GM18861 (cell line): ENCODE data around the gene CNNM4.
A peak's percentile ranks its signal among the peaks of the same experiment; 100 is the strongest.
"Not testable (repeated sequence)": the region's sequence is repeated elsewhere in the genome, so short reads cannot be mapped to it uniquely, and the experiment has no call there.

Experiments used
- ATAC-seq: cut with Tn5 transposase; IDR thresholded peaks from one replicate; pipeline ENCODE4 v1.9.1; 2021; ENCODE audit not compliant: unreplicated experiment

CNNM4 gene

DNA sequence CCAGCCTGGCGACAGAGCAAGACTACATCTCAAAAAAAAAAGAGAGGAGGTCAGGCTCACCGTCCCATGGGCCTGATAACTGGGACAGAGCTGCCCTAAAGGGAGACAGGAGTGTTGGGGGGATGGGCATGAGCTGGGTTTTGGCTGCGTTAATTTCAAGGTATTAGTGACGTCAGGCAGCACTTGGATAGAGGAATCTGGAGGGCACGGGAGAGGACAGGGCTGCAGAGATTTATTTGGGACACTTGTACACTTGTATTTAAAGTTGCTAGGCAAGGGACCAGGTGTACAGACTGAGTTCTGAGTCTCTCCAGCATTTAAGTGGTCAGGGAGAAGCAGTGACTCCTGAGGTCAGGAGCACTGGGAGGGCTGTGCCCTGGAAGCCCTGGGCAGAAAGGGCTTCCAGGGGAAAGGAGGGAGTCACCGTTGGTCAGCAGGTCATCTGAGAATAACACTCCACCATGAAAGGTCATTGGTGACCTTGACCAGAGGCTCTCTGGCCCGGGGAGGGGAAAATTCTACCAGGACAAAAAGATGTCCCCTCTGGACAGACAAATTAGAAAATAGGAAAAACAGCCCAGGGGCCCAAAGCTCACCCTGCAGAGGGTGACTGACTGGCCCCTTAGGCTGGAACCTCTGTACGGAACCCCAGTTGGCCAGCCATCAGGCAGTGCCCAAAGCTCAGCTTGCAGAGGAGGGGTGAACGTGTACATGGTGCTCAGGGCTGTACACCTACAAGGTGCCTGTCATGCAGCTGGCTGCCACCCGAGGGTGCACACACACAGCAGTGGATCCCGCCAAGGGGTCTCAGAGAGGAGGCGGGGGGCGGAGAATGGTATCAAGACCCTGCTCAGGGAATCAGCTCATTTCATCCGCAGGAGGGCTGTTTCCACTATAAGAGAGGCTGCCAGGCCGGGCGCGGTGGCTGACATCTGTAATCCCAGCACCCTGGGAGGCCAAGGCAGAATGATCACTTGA lies 32.4 kb downstream of the CNNM4 start:
- no peak for ATAC-seq

- ATAC-seq = no peak
Observed at GRCh38 chr2:96795076-96795475, 34.4 kb downstream of the CNNM4 start.

DNA sequence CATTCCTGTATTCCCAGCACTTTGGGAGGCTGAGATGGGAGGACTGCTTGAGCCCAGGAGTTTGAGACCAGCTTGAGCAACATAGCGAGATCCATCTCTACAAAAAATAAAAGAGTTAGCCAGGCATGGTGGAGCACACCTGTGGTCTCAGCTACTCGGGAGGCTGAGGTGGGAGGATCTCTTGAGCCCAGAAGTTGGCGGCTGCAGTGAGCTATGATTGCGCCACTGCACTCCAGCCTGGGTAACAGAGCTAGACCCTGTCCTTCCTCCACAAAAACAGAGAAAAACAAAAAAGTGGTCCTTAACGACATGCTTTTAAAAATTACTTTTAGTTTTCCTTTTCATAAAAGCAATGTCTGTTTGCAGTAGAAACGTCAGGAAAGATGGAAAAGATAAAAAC lies 35.8 kb downstream of the CNNM4 start:
- ATAC-seq = not testable (repeated sequence)

- no peak for ATAC-seq
Observed at GRCh38 chr2:96797066-96797625, 36.4 kb downstream of the CNNM4 start.

- no peak for ATAC-seq
Observed at GRCh38 chr2:96798733-96799622, 38.3 kb downstream of the CNNM4 start.

DNA sequence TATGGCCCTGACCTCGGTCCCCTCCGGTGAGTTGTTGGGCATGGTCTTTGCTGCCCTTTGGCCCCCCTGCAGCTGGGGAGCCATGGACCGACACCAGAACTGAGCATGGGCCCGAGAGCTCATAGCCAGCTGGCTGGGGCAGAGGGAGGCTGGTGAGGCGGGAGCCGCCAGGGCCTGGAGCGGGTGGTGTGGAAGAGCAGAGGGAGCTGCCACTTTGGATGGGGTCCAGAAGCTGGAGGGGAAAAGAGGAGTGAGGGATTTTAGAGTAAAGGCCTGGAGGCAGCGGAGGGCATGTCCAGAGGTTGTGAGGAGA lies 38.9 kb downstream of the CNNM4 start:
- no peak for ATAC-seq

DNA sequence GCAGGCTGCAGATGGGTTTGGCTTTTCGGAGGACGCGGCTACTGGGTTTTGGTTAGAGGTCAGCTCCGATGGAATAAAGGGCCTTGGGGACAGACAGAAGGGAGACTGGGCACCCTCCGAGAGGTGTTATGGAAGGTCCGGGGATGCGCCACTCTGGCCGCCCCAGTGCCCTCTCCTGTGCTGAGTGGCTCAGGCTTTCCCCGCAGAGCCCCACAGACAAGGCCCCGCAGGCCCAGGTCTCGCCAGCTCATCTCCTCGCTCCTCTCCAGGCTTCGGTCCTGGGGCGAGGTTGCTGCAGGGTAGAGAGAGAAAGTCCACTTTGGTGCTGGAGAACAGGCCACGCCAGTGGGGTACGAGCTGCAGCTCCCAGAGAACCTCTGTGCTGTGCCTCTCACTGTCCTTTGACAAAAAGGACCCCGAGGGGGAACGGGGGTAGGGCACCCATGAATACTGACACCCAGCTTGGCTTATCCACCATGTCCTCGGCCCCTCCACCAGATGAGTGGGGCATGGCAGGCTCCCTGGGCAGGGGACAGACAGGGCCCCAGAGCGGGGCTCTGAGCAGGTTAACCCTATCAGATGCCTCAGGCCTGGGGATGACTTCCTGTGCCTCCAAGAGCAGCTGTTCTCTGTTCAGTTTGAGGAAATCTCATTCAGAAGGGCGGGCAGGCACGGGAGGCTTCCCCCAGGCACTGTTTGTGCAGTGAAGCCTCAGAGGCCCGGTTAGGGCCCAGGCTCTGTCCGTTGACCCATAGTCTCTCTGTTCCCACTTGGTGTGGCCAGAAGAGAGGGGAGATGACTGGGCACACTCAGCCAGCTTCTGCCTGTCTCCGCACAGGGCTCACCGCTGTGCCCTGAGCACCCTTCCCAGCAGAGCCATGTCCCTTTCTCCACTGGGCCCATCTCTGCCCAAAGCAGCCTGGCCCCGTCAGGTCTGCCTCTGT lies 39.6 kb downstream of the CNNM4 start:
- ATAC-seq = no peak

DNA sequence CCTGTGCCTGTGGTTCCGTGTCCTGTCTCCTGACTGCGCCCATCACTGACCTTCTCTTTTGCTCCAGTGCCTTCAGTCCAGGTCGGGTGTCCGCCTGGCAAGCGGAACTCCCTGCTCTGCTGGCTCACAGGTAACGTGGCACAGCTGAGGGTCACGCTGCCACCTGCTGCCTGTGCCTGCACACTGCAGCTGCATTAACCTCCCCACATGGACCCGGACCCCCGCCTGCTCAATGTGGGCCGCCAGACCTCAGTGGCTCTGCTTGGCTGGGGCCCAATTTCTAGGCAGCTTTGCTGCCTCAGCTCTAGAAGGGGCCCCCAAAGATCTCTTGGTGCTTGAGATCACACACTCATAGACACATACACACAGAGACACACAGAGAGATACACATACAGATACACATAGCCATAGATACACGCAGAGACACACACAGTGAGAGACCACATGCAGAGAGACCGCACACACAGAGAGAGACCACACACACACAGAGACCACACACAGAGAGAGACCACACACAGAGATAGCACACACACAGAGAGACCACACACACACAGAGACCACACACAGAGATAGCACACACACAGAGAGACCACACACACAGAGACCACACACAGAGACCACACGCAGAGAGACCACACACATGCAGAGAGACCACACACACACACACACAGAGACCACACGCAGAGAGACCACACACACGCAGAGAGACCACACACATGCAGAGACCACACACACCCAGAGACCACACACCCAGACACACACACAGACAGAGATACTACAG lies 40.5 kb downstream of the CNNM4 start:
- peak; percentile 72 for ATAC-seq

DNA sequence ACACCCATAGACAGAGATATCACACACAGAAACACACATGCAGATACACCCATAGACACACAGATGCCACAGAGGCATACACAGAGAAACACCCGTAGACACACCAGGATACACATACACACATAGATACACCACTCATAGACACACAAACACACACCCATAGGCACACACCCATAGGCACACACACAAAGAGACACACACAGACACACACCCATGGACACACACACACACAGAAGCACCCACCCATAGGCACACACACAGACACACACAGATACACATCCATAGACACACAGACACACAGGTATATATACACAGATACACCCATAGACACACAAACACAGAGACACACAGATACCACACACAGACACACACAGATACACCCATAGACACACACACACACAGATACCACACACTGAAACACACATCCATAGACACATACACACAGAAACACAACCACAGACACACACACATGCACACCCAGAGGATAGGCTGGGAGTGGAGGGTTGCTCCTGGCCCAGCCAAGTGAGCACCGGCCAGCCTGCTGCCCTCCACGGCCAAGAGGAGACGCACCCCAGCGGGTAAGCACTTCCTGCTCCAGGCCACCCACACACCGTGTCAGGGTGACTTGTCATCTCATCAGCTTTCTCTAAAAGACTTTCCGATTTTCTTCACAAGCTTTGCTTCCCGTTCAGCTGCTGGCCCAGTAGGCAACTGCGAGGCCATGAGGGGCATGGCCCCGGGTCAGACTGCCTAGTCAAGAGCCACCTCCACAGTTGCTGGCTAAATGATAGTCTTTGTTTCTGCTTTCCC lies 41.3 kb downstream of the CNNM4 start:
- ATAC-seq = no peak

DNA sequence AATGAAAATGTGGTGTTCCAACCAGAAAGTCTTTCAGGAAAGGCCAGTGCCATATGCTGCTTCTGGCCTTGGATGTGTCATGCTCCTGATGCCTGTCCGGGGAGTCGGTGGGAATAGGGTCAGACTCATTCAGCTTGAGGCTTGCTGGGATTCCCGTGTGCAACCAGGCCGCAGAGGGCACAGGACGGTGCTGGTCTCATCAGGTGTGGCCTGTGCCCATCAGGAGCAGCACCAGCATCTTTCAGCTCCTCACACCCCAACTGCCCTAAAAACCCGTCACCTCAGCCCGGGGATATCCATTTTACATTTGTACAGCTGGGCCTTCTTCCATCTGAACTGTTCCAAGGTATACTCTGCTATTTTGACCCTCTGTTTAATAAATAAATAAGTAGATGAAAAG lies 42.0 kb downstream of the CNNM4 start:
- ATAC-seq = no peak

- ATAC-seq = no peak
Observed at GRCh38 chr2:96804986-96805385, 44.3 kb downstream of the CNNM4 start.

GRCh38 chr2:96805946-96806345 lies 45.2 kb downstream of the CNNM4 start:
- not testable (repeated sequence) for ATAC-seq

- peak; percentile 87 for ATAC-seq
Observed at GRCh38 chr2:96806468-96807126, 45.9 kb downstream of the CNNM4 start.

GRCh38 chr2:96807127-96807471 lies 46.4 kb downstream of the CNNM4 start:
- no peak for ATAC-seq

GRCh38 chr2:96808176-96808837 lies 47.6 kb downstream of the CNNM4 start:
- no peak for ATAC-seq

GRCh38 chr2:96809216-96809882 lies 48.6 kb downstream of the CNNM4 start:
- ATAC-seq = no peak
